HepG2 (cell line): ENCODE data around the gene ITCH. TPM values are rescaled to one million over a fixed set of nuclear protein-coding genes. Genes with fewer than 3 reads are reported as not detected.
"Not testable (repeated sequence)": the region's sequence is repeated elsewhere in the genome, so short reads cannot be mapped to it uniquely, and the experiment has no call there.

Experiments used
- ATAC-seq: fragments of 200-7000 bp; cut with Tn5 transposase; 3 replicates; pipeline ENCODE4 v1.9.1; 2020; ENCODE audit warnings: mild to moderate bottlenecking, moderate library complexity
- BruUV-seq: library from RNA; stranded (reverse); fragments of 400-500 nt; replicated peaks from 2 replicates; lab custom pipeline; 2021; lab: Mats Ljungman, UMichigan
- CTCF ChIA-PET: fragments of 300-600 bp; formaldehyde crosslinking; extraction: SDS; loops from one replicate; lab custom pipeline; 2021; ENCODE audit warnings: low total read pairs, inconsistent platforms, low intra/inter-chr PET ratio; lab: Yijun Ruan, JAX
- POLR2A ChIA-PET: fragments of 350-600 bp; sonication (Branson Sonifier 250); formaldehyde crosslinking; loops from one replicate; lab custom pipeline; 2020; ENCODE audit warnings: antibody characterized with exemption, inconsistent platforms; lab: Yijun Ruan, JAX
- DNase-seq: peaks from one replicate; pipeline ENCODE4 v3.0.0-alpha.2; 2015; ENCODE audit warnings: low spot score
- FAIRE-seq: peaks from 3 replicates; lab custom pipeline; 2011; peaks lifted over from hg19 to GRCh38; lab: Jason Lieb, UNC
- H2AFZ ChIP-seq: one replicate; pipeline ENCODE4 v1.6.1; 2011; ENCODE audit warnings: low read length, inconsistent platforms
- H3K27ac ChIP-seq: fragments of 300-600 bp; 3 replicates; pipeline ENCODE4 v1.8.0; 2011; ENCODE audit warnings: mixed run types, mild to moderate bottlenecking, mixed read lengths, low read length, inconsistent platforms; ENCODE audit not compliant: insufficient read depth; ENCODE audit errors: extremely low read length
- H3K27me3 ChIP-seq, 2 experiments: fragments of 200-600 bp in 1 of 2; 2 replicates in 1 of 2; 3 replicates in 1 of 2; pipeline versions ENCODE4 v1.6.0 to v1.8.0; 2011; ENCODE audit warnings: low read length in 2 of 2, mild to moderate bottlenecking in 2 of 2, moderate library complexity in 2 of 2, inconsistent platforms in 1 of 2; ENCODE audit not compliant: insufficient read depth in 2 of 2, control insufficient read depth in 1 of 2
- H3K36me3 ChIP-seq, 2 experiments: fragments of 200-600 bp in 1 of 2; replicated peaks in 1 of 2; 2 replicates in 1 of 2; 3 replicates in 1 of 2; pipeline versions ENCODE4 v1.5.1 to v1.8.0; 2011; ENCODE audit warnings: low read length in 2 of 2, inconsistent platforms in 1 of 2; ENCODE audit not compliant: insufficient read depth in 2 of 2, control insufficient read depth in 1 of 2
- H3K4me1 ChIP-seq: 2 replicates; pipeline ENCODE4 v1.5.1; 2012; ENCODE audit warnings: low read length, inconsistent platforms; ENCODE audit not compliant: insufficient read depth
- H3K4me2 ChIP-seq: 2 replicates; pipeline ENCODE4 v1.6.0; 2011; ENCODE audit warnings: low read depth, low read length, inconsistent platforms
- H3K4me3 ChIP-seq, 3 experiments: fragments of 200-600 bp in 1 of 3; sonication (generic), shearing (Covaris generic) in 1 of 3; replicated peaks in 1 of 3; 2 replicates each; pipeline ENCODE4 v1.5.1; 2011 to 2016; ENCODE audit warnings: low read length in 3 of 3, inconsistent platforms in 2 of 3, low read depth in 2 of 3, mild to moderate bottlenecking in 2 of 3, control low read depth in 1 of 3, mixed read lengths in 1 of 3; ENCODE audit not compliant: insufficient read depth in 1 of 3
- H3K79me2 ChIP-seq: one replicate; pipeline ENCODE4 v1.6.1; 2011; ENCODE audit warnings: low read length, inconsistent platforms; ENCODE audit not compliant: insufficient read depth
- H3K9ac ChIP-seq: 2 replicates; pipeline ENCODE4 v1.6.0; 2011; ENCODE audit warnings: mild to moderate bottlenecking, low read depth, low read length, inconsistent platforms; ENCODE audit not compliant: insufficient read depth
- H3K9me3 ChIP-seq: 2 replicates; pipeline ENCODE4 v1.5.1; 2012; ENCODE audit warnings: mild to moderate bottlenecking, low read length
- H4K20me1 ChIP-seq: 2 replicates; pipeline ENCODE4 v1.6.0; 2011; ENCODE audit warnings: inconsistent platforms, mild to moderate bottlenecking, low read length, moderate library complexity; ENCODE audit not compliant: insufficient read depth
- BCL3 ChIP-seq: sonication (generic); formaldehyde crosslinking; IDR thresholded peaks from 2 replicates; pipeline ENCODE4 v1.5.1; 2020; ENCODE audit warnings: mild to moderate bottlenecking, missing genetic modification reagents, moderate library complexity
- MEIS2 ChIP-seq: sonication (generic); formaldehyde crosslinking; IDR thresholded peaks from 2 replicates; pipeline ENCODE4 v1.9.0; 2021; ENCODE audit warnings: mild to moderate bottlenecking, missing genetic modification reagents
- ZFP90 ChIP-seq: sonication (generic); formaldehyde crosslinking; IDR thresholded peaks from 2 replicates; pipeline ENCODE4 v1.8.0; 2022; ENCODE audit warnings: missing genetic modification reagents, mild to moderate bottlenecking, inconsistent platforms, borderline replicate concordance
- ZMYM2 ChIP-seq: sonication (generic); formaldehyde crosslinking; IDR thresholded peaks from 2 replicates; pipeline ENCODE4 v1.8.0; 2022; ENCODE audit warnings: mild to moderate bottlenecking, missing genetic modification reagents
- WGBS: methylation state at CpG from one replicate; pipeline ENCODE4 v1.1.6; 2017; ENCODE audit warnings: low lambda C conversion rate; 5-methylcytosine and 5-hydroxymethylcytosine counted together
- in situ Hi-C: cut with HindIII; loops from 2 replicates; pipeline ENCODE4 v1.10.0; 2017; ENCODE audit warnings: low pct_unique_long_range_greater_than_20kb; ENCODE audit not compliant: extremely low pct_ligation_motif_present
- intact Hi-C: fragments of 100-400 bp; cut with micrococcal nuclease; formaldehyde crosslinking; loops from one replicate; pipeline ENCODE4 v1.10.0; 2022; ENCODE audit not compliant: unreplicated experiment
- polyA plus RNA-seq, 8 experiments: library from polyadenylated mRNA; depleted of rRNA in 3 of 8; stranded (reverse) in 7 of 8; unstranded in 1 of 8; fragments of >200 nt; fragmentation: Illumina TruSeq in 4 of 8; extraction: Trizol in 4 of 8; gene quantifications; 2 replicates each; pipeline versions ENCODE4 v1.2.1 to v1.2.3, GENCODE V29; 2011 to 2016; ENCODE audit warnings: low read depth in 4 of 8, missing spikeins in 1 of 8, mixed read lengths in 1 of 8; ENCODE audit not compliant: insufficient read depth in 1 of 8
- total RNA-seq, 5 experiments: library from RNA; depleted of rRNA; stranded (reverse); fragments of >200 nt; fragmentation: Illumina TruSeq; extraction: Trizol; gene quantifications; 2 replicates each; pipeline ENCODE4 v1.2.3, GENCODE V29; 2016; ENCODE audit warnings: low read depth in 1 of 5

Gene ITCH
- total and polyA plus RNA-seq, 2 of the 13 experiments (the other 11 are each of a cell fraction or from before 2014, with no cell fraction given) = 20.5 to 112 TPM

DNA sequence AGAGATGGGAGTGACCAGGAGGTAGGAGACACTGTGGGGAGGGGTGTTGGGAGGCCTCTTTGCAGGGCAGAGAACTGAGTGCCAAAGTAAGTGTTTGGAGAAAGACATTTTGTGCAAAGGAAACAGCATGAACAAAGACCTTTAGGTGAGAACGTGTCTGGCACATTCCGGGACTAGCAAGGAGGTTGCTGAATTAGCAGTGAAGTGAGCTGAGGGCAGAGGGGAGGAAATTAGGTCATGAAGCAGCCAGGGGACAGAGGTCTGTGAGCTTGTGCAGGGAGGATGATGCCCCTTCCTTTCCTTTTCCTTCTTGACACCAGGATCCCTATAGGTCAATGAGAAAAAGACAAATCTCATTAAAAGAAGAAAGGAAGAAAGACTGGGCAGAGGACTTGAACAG, 38.5 kb upstream of the ITCH start:
- H3K9ac ChIP-seq = no peak overlapping the region
- H3K4me3 ChIP-seq = no peak overlapping the region
- peak overlapping the region; percentile 2 for H2AFZ ChIP-seq
- BruUV-seq = no TSS peak
- no peak for ATAC-seq
- in situ Hi-C loops = no loop called here
- no peaks in the 10 kb centered on the region for H3K79me2 ChIP-seq
- TF ChIP-seq MEIS2 (CRISPR knock-in tag) = peak; percentile 8; the same call in 1 of the 2 replicates
- TF ChIP-seq ZMYM2 = no peak
- TF ChIP-seq ZFP90 (CRISPR knock-in tag) = 0 out of 2 replicates have a peak, but pooled peaks have one; percentile 52
- no peak for TF ChIP-seq BCL3 (CRISPR knock-in tag)
- TF ChIP-seq, all 625 proteins: peak for 2
- no peak overlapping the region for H3K4me2 ChIP-seq
- ChIA-PET CTCF (no interaction called here), POLR2A (interaction anchor here (1.1 to 1.9 kb wide), 2 partner anchors 11 to 187 kb away, joined by 3 to 6 read pairs; no protein-coding TSS in a partner anchor)
- H4K20me1 ChIP-seq = no peaks in the 10 kb centered on the region
- intact Hi-C loops = no loop called here
- H3K27me3 ChIP-seq = 0 out of 5 replicates have a peak, but pooled peaks cover 0 to 2% of the 10 kb centered on the region in 2 experiments
- no peaks in the 10 kb centered on the region for H3K36me3 ChIP-seq
- H3K4me1 ChIP-seq = peaks cover 60% of the 10 kb centered on the region
- no peaks in the 10 kb centered on the region for H3K9me3 ChIP-seq
- no peak overlapping the region for H3K27ac ChIP-seq
- FAIRE-seq (no peak), DNase-seq (no peak)
- 6% methylated on average over 2 of the region's 2 CpGs for WGBS

- H3K36me3 ChIP-seq, H3K9ac ChIP-seq, H2AFZ ChIP-seq, BruUV-seq, H3K9me3 ChIP-seq, FAIRE-seq, H3K4me2 ChIP-seq, CTCF ChIA-PET, H3K4me3 ChIP-seq, H4K20me1 ChIP-seq, H3K79me2 ChIP-seq, H3K27ac ChIP-seq, H3K27me3 ChIP-seq, intact Hi-C loops, in situ Hi-C loops, DNase-seq, ATAC-seq: not testable (repeated sequence)
- POLR2A ChIA-PET = interaction anchor here (1.5 kb wide), 1 partner anchor 10 kb away, joined by 3 read pairs; no protein-coding TSS in a partner anchor
- peaks cover 56% of the 10 kb centered on the region for H3K4me1 ChIP-seq
- 86% methylated on average over 4 of the region's 4 CpGs for WGBS
These were observed 34.9 kb upstream of the ITCH start for GRCh38 chr20:34328207-34328606.
